Measurements from ENCODE around the gene MAT1A. TPM values are rescaled to one million over a fixed set of nuclear protein-coding genes. Genes with fewer than 3 reads are reported as not detected.

MAT1A gene
- total and polyA plus RNA-seq, 2 of the 13 experiments (the other 11 are each of a cell fraction or from before 2014, with no cell fraction given): 57.1 to 76.9 TPM

- TF ChIP-seq ARID5B (CRISPR knock-in tag; IDR thresholded peaks at IDR 0.05) (peak; percentile 90), RARG (CRISPR knock-in tag; IDR thresholded peaks at IDR 0.05; ENCODE audit: low read depth) (no peak), EZH2 (conservative IDR thresholded peaks at IDR 0.05; ENCODE audit: low read depth, low read length) (no peak), ZNF256 (CRISPR knock-in tag; conservative IDR thresholded peaks at IDR 0.05) (no peak), RXRB (CRISPR knock-in tag; IDR thresholded peaks at IDR 0.05; ENCODE audit: borderline replicate concordance) (peak; percentile 95), GLMP (CRISPR knock-in tag; IDR thresholded peaks at IDR 0.05; ENCODE audit: borderline replicate concordance) (no peak), SNAI1 (CRISPR knock-in tag; IDR thresholded peaks at IDR 0.05; ENCODE audit: borderline replicate concordance) (no peak), ZMYM2 (CRISPR knock-in tag; IDR thresholded peaks at IDR 0.05) (0 out of 2 replicates have a peak, but pooled peaks have one; percentile 52), ZFP36L1 (CRISPR knock-in tag; IDR thresholded peaks at IDR 0.05) (no peak), ZFX (CRISPR knock-in tag; IDR thresholded peaks at IDR 0.05; ENCODE audit: low read depth) (peak; percentile 77), ZNF460 (CRISPR knock-in tag; IDR thresholded peaks at IDR 0.05; ENCODE audit: borderline replicate concordance) (no peak), PRMT3 (CRISPR knock-in tag; IDR thresholded peaks at IDR 0.05; ENCODE audit: borderline replicate concordance, low read depth) (no peak), ZBED4 (CRISPR knock-in tag; IDR thresholded peaks at IDR 0.05; ENCODE audit: borderline replicate concordance) (no peak), ZNF563 (CRISPR knock-in tag; IDR thresholded peaks at IDR 0.05) (peak; percentile 28; the same call in 1 of the 2 replicates), THAP11 (CRISPR knock-in tag; IDR thresholded peaks at IDR 0.05) (peak; percentile 74), TAF1 (CRISPR knock-in tag; IDR thresholded peaks at IDR 0.05) (no peak; the same call in 1 of the 2 replicates), ZKSCAN5 (CRISPR knock-in tag; IDR thresholded peaks at IDR 0.05) (no peak), ZNF18 (CRISPR knock-in tag; IDR thresholded peaks at IDR 0.05; ENCODE audit: insufficient replicate concordance) (no peak)
These were observed 16.5 kb downstream of the MAT1A start (continued) for GRCh38 chr10:80272793-80273522.

Measured in HepG2 (cell line).